K562 (cell line): ENCODE data around the gene OTUD5. TPM values are rescaled to one million over a fixed set of nuclear protein-coding genes. Genes with fewer than 3 reads are reported as not detected.

ENCODE experiments used
- CC2D1A ChIP-seq: fragments of 450-650 bp; IDR thresholded peaks from 2 replicates; pipeline ENCODE4 v1.6.1; 2017; ENCODE audit warnings: mild to moderate bottlenecking
- CREB5 ChIP-seq: fragments of 250-450 bp; sonication (Bioruptor Pico); IDR thresholded peaks from 2 replicates; pipeline ENCODE4 v1.5.0; 2020; ENCODE audit warnings: mild to moderate bottlenecking
- DIDO1 ChIP-seq: fragments of 450-650 bp; IDR thresholded peaks from 2 replicates; pipeline ENCODE4 v1.6.1; 2016; ENCODE audit warnings: low read depth, missing biosample characterization, missing genetic modification characterization
- FOXK2 ChIP-seq, 2 experiments: fragments of 450-650 bp; IDR thresholded peaks in 1 of 2; conservative IDR thresholded peaks in 1 of 2; 2 replicates each; pipeline ENCODE4 v1.6.1; 2016; ENCODE audit warnings: low read depth in 2 of 2, mild to moderate bottlenecking in 1 of 2
- GATA2 ChIP-seq: sonication (generic); formaldehyde crosslinking; IDR thresholded peaks from 2 replicates; pipeline ENCODE4 v1.4.0; 2020; ENCODE audit warnings: mild to moderate bottlenecking, missing genetic modification reagents
- ID3 ChIP-seq, 2 experiments: fragments of 250-450 bp in 1 of 2; fragments of 450-650 bp in 1 of 2; sonication (Bioruptor Pico) in 1 of 2; IDR thresholded peaks; 2 replicates each; pipeline versions ENCODE4 v1.6.1 to v1.8.0; 2016 to 2021; ENCODE audit warnings: mild to moderate bottlenecking in 2 of 2, moderate library complexity in 2 of 2, missing compliant biosample characterization in 1 of 2, missing genetic modification characterization in 1 of 2
- KLF16 ChIP-seq: IDR thresholded peaks from 2 replicates; pipeline ENCODE4 v1.6.1; 2016; ENCODE audit warnings: antibody characterized with exemption
- MAFG ChIP-seq: fragments of 450-650 bp; conservative IDR thresholded peaks from 2 replicates; pipeline ENCODE4 v1.6.1; 2016; ENCODE audit warnings: missing genetic modification characterization, missing compliant biosample characterization
- MXI1 ChIP-seq: IDR thresholded peaks from 2 replicates; pipeline ENCODE4 v1.6.1; 2011; ENCODE audit warnings: low read depth, mild to moderate bottlenecking, improper control_type of control experiment, low read length
- PATZ1 ChIP-seq: fragments of 250-450 bp; sonication (Bioruptor Pico); IDR thresholded peaks from 2 replicates; pipeline ENCODE4 v1.5.0; 2020; ENCODE audit warnings: mild to moderate bottlenecking, borderline replicate concordance
- SAFB ChIP-seq: fragments of 200-400 bp; formaldehyde crosslinking; IDR thresholded peaks from 2 replicates; pipeline ENCODE4 v1.6.1; 2017; ENCODE audit warnings: low read depth, low read length, borderline replicate concordance
- SP1 ChIP-seq: sonication (generic); formaldehyde crosslinking; IDR thresholded peaks from 2 replicates; pipeline ENCODE4 v1.8.1; 2022; ENCODE audit warnings: mild to moderate bottlenecking, missing genetic modification reagents
- ZBTB17 ChIP-seq: fragments of 450-650 bp; formaldehyde crosslinking; IDR thresholded peaks from 2 replicates; pipeline ENCODE4 v1.4.0; 2020; ENCODE audit warnings: mild to moderate bottlenecking
- ZNF253 ChIP-seq: fragments of 250-450 bp; sonication (Bioruptor Pico); conservative IDR thresholded peaks from 2 replicates; pipeline ENCODE4 v1.6.1; 2021; ENCODE audit warnings: mild to moderate bottlenecking
- ZNF282 ChIP-seq: sonication (generic); formaldehyde crosslinking; IDR thresholded peaks from 2 replicates; pipeline ENCODE4 v1.8.1; 2023; ENCODE audit warnings: missing genetic modification reagents
- polyA plus RNA-seq, 8 experiments: library from polyadenylated mRNA; depleted of rRNA in 4 of 8; stranded (reverse) in 5 of 8; unstranded in 3 of 8; fragments of >200 nt; fragmentation: Nextera tagmentation in 2 of 8; fragmentation: Illumina TruSeq in 1 of 8; extraction: Ambion mirVana in 2 of 8; extraction: Trizol in 1 of 8; gene quantifications; 2 replicates each; pipeline versions ENCODE4 v1.2.1 to v1.2.3, GENCODE V29; 2011 to 2014; ENCODE audit warnings: inconsistent platforms in 1 of 8, missing spikeins in 1 of 8
- total RNA-seq, 7 experiments: library from RNA; depleted of rRNA in 6 of 7; stranded (reverse); fragments of >200 nt in 6 of 7; fragmentation: Illumina TruSeq in 2 of 7; extraction: Trizol in 2 of 7; gene quantifications; 2 replicates each; pipeline versions ENCODE4 v1.2.1 to v1.2.3, GENCODE V29; 2011 to 2021; ENCODE audit warnings: low replicate concordance in 1 of 7
- TF ChIP-seq, protein P1 (sequence below): fragments of 450-650 bp; IDR thresholded peaks from 2 replicates; pipeline ENCODE4 v1.6.1; 2016
- TF ChIP-seq, protein P2 (sequence below): IDR thresholded peaks from 2 replicates; pipeline ENCODE4 v1.6.1; 2011; ENCODE audit warnings: borderline replicate concordance, low read depth, mild to moderate bottlenecking, moderate library complexity, low read length; ENCODE audit not compliant: insufficient read depth, poor library complexity, severe bottlenecking
- TF ChIP-seq, protein P3 (sequence below): fragments of 450-650 bp; IDR thresholded peaks from 2 replicates; pipeline ENCODE4 v1.6.1; 2016; ENCODE audit warnings: missing biosample characterization, missing genetic modification characterization

The OTUD5 gene
- total and polyA plus RNA-seq, 9 of the 15 experiments (the other 6 are each of a cell fraction or from before 2014, with no cell fraction given), result 3.6 to 102 (median 59.0) TPM

- no peak for TF ChIP-seq CC2D1A
- no peak for TF ChIP-seq ID3 (CRISPR knock-in tag; IDR thresholded peaks at IDR 0.05)
- TF ChIP-seq ID3 (tag; IDR thresholded peaks at IDR 0.05), result no peak
- TF ChIP-seq, protein P1, sequence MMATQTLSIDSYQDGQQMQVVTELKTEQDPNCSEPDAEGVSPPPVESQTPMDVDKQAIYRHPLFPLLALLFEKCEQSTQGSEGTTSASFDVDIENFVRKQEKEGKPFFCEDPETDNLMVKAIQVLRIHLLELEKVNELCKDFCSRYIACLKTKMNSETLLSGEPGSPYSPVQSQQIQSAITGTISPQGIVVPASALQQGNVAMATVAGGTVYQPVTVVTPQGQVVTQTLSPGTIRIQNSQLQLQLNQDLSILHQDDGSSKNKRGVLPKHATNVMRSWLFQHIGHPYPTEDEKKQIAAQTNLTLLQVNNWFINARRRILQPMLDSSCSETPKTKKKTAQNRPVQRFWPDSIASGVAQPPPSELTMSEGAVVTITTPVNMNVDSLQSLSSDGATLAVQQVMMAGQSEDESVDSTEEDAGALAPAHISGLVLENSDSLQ, result no peak; the same call in 1 of the 2 replicates
- TF ChIP-seq DIDO1 (tag), result no peak
- TF ChIP-seq SAFB, result no peak
- TF ChIP-seq MXI1, result peak; percentile 80
- TF ChIP-seq MAFG (tag), result peak; percentile 91
- no peak for TF ChIP-seq PATZ1
- peak; percentile 60; the same call in 1 of the 2 replicates for TF ChIP-seq KLF16
- TF ChIP-seq, protein P2, sequence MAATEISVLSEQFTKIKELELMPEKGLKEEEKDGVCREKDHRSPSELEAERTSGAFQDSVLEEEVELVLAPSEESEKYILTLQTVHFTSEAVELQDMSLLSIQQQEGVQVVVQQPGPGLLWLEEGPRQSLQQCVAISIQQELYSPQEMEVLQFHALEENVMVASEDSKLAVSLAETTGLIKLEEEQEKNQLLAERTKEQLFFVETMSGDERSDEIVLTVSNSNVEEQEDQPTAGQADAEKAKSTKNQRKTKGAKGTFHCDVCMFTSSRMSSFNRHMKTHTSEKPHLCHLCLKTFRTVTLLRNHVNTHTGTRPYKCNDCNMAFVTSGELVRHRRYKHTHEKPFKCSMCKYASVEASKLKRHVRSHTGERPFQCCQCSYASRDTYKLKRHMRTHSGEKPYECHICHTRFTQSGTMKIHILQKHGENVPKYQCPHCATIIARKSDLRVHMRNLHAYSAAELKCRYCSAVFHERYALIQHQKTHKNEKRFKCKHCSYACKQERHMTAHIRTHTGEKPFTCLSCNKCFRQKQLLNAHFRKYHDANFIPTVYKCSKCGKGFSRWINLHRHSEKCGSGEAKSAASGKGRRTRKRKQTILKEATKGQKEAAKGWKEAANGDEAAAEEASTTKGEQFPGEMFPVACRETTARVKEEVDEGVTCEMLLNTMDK, result no peak
- TF ChIP-seq, protein P3, sequence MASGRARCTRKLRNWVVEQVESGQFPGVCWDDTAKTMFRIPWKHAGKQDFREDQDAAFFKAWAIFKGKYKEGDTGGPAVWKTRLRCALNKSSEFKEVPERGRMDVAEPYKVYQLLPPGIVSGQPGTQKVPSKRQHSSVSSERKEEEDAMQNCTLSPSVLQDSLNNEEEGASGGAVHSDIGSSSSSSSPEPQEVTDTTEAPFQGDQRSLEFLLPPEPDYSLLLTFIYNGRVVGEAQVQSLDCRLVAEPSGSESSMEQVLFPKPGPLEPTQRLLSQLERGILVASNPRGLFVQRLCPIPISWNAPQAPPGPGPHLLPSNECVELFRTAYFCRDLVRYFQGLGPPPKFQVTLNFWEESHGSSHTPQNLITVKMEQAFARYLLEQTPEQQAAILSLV, result no peak
- TF ChIP-seq GATA2 (CRISPR knock-in tag), result no peak; the same call in 1 of the 2 replicates
- no peak for TF ChIP-seq CREB5
- no peak for TF ChIP-seq ZNF253 (CRISPR knock-in tag)
- TF ChIP-seq ZNF282 (CRISPR knock-in tag), result no peak
- TF ChIP-seq FOXK2 (conservative IDR thresholded peaks at IDR 0.05 in 1 of 2, IDR thresholded peaks at IDR 0.05 in 1 of 2; ENCODE audit: low read depth in 2 of 2), result peak; percentile 48 to 61; a peak in 3 of 4 replicates
- no peak for TF ChIP-seq SP1 (CRISPR knock-in tag)
- no peak for TF ChIP-seq ZBTB17 (CRISPR knock-in tag)
These were observed 16.9 kb downstream of the OTUD5 start (continued) for GRCh38 chrX:48940404-48940955.
